NK-92 (cell line): ENCODE measurements around the gene HOXD11.

Experiments
- DNase-seq: peaks from one replicate; lab custom pipeline; 2025; ENCODE audit not compliant: unreplicated experiment; lab: John Stamatoyannopoulos, UW

The HOXD11 gene

GRCh38 chr2:176120364-176121189, 13.5 kb downstream of the HOXD11 start:
- DNase-seq: no peak

GRCh38 chr2:176121190-176122051, 14.3 kb downstream of the HOXD11 start:
- no peak for DNase-seq

GRCh38 chr2:176122052-176122682, 15.1 kb downstream of the HOXD11 start:
- no peak for DNase-seq

GRCh38 chr2:176122683-176123410, 15.8 kb downstream of the HOXD11 start, which contains the start of gene HOXD9:
TSS of gene HOXD9 (plus strand) at chr2:176122719. CDS start at chr2:176122769, 50 bp downstream.
- DNase-seq: no peak

GRCh38 chr2:176123411-176124109, 16.5 kb downstream of the HOXD11 start:
- no peak for DNase-seq

GRCh38 chr2:176124110-176124946, 17.2 kb downstream of the HOXD11 start:
- no peak for DNase-seq

DNA sequence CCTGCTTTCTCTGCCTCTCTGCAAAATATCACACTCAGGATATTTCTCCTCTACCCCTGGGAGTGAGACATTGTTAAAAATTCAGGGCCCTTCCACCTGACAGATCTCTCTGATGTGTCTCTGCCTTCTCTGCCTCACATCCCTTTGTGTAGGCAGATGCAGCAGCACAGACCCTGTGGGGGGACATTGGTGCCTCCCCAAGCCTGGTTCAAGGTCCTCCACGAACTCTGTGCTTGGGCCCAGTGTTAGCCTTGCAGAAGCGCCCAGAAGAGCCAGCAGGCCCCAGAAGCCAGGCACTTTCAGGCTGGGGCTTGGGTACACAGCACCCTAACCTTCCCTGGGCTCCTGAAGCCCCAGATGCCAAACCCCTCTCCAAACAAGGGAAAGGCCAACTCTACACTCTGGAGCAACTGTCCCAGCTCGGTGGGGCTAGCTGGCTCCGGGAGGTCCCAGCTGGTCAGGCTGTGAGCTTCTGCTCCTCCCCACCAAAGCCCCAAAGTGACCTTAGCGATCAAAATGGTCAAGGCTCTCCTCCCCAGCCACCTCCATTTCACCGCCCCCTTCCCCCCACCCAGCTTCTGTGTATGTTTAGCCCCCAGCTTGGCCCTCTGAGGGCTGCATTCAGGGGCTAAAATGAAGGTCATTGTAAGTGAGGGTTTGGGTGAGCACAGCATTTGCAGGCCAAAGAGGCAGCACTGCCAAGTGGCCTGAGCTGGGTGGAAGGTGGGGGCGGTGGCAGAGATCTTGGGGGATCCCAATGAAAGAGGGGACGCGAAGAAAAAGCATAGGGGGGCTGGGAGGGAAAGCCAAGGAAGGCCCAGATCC, 18.1 kb downstream of the HOXD11 start:
- DNase-seq: no peak

DNA sequence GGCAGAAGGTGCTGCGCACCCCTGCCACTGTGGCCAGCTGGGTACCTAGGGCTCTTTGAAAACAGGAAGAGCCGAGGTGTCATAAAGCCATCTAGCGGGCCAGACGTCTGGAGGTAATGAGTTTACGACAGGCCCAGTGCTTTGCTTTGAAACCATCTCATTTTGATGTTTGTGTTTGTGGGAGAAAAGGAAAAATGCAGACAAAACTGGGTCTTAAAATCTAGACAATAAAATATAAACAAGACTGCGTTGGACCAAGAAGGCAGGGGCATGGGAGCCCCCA, 18.6 kb downstream of the HOXD11 start:
- DNase-seq: no peak

- DNase-seq: no peak
Observed at GRCh38 chr2:176126929-176127773, 20.1 kb downstream of the HOXD11 start.

DNA sequence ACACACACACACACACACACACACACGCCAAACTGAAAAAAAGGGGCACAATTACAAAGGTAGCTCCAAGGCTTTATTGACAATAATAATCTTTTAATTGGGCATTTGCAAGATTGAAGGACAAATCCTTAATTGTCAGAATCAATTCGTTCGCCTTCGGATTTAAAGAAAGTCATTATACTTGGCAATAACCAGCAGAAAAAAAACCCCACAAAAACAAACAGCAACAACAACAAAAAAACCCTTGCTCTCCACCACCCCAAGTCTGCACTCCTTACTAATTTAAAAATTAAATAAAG, 20.6 kb downstream of the HOXD11 start:
- no peak for DNase-seq

DNA sequence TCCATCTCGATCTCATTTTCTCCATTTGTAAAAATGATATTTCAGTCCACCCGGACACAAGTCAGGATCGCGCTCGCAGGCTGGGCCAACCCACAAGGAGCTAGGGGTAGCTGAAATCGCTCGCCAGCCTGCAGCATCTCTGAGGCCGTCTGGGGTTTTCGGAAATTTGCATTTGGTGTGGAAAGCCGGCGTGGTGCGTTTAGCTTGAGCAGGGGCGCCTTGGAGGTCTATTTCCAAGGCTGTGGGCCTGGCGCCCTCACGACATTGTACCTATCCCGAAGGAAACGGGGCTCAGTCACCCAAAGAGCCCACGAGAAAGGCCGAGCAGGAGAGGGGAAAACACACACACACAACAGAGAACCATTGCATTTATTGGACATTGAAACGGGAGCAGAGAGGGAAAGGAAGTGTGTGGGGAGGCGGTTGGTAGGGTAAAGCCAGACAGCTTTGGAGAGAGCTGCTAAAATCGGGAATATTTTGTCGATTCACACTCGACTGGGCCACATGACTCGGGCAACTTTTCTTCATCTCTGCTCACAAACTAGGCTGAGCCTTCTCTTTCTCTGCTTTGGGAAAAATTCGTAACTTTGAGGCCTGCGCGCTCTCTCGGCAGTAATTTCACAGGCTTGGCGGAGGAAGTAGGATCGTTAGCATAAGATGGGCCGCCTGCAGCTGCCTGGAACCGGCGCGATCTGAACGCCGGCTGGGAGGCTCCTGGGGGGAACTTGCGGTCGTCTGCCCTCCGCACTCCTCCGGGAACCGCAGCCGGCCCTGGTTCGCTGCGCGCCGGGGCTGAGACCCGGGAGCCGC, 21.3 kb downstream of the HOXD11 start:
- no peak for DNase-seq

DNA sequence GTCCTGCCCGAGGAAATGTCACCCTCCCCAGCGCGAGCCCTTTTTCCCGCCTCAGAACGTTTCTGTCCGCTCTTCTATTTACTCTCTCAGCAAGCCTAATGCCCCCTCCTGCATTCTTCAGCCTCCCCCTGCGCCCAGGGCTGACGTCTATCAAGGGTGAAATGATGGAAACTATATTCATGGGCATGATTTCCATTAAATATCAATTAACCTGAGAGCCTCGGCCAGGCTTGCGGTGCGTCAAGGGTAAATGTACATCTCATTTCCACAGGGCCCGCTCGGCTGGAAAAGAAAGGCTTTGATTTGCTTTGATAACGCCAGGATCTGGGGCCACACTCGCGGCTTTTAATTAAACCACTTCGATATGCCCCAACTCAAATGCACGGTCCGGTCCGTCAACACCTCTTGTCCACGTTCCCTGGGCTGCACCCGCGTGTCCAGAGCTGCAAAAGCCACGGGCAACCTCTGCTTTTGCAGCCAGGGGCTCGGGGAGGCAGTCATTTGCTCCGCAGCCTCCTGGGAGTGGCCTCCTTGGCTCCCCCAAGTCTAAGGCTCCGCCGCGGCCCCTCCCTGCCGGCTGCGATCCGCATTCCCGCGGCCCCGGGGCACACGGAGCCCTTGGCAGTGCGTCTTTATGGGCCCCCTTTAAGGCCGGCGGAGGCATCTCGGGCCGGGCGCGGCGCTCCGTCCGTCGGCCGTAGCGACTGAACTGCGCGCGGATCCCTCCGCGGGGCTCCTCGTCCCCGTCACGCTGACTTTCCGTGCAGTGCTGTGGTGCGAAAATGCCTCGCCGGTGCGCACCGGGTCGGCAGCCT, 22.1 kb downstream of the HOXD11 start, which contains the start of gene HOXD8:
TSS of gene HOXD8 (plus strand) at position 724 of the 815 bp plus-strand sequence. CDS start 662 bp downstream, outside the sequence.
- DNase-seq: no peak

DNA sequence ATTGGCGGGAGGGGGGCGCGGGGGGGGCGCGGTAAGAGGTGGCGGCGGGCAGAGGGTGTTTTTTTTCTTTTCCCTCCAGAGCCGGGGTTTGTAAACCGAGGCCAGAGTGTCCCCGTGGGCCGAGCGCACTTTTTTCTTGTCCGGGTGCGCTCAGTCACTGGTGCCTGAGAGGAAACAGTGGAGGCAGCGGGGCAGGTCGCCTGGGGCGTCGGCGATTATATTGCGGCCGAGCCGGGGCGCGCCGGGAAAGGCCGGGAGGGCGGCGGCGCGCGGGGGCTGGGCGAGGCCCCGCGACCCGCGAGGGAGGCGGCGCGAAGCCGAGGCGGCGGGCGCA, 22.7 kb downstream of the HOXD11 start:
- no peak for DNase-seq

DNA sequence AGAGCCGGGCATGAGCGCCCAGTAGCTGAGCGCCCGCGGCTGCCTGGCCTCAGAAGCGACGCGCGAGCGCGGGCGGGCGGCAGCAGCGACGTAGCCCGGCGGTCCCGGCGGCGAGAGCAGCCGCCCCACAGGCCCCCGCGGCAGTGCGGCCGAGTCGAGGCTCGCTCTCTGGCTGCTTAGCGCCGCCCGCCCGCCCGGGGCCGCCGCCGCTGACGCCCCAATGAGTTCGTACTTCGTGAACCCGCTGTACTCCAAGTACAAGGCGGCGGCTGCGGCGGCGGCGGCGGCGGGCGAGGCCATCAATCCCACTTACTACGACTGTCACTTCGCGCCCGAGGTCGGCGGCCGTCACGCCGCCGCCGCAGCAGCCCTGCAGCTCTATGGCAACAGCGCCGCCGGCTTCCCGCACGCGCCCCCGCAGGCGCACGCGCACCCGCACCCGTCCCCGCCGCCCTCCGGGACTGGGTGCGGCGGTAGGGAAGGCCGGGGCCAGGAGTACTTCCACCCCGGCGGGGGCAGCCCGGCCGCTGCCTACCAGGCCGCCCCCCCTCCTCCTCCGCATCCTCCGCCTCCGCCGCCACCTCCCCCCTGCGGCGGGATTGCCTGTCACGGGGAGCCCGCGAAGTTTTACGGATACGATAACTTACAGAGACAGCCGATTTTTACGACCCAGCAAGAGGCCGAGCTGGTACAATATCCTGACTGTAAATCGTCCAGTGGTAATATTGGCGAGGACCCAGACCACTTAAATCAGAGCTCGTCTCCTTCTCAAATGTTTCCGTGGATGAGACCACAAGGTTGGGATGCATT, 23.3 kb downstream of the HOXD11 start:
- no peak for DNase-seq
